ENCODE data around the gene MIER3.
"Not testable (repeated sequence)": the region's sequence is repeated elsewhere in the genome, so short reads cannot be mapped to it uniquely, and the experiment has no call there.

The MIER3 gene

DNA sequence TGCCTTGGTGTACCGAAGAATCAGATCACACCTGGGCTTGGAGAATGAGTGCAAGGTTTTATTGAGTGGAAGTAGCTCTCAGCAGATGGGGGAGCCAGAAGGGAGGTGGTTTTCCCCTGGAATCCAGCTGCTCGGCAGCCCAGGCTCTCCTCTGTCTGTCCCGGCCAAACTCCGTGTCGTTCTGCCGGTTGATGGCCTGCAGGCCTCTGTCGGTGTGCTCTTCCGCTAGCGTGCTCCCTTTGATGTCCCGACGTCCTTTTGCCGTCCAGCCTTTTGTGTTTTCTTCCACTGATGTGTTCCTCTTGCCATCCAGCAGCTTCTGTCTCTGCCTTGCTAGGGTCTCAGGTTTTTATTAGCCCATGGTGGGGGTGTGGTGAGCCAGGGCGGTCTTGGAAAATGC lies 28.0 kb upstream of the MIER3 start:
- Histone ChIP-seq H3K4me3 (ENCODE audit: low read length) (no peak overlapping the region), H3K36me3 (ENCODE audit: insufficient read depth, low read depth, low read length) (no peaks in the 10 kb centered on the region), H3K27ac (ENCODE audit: low read length) (no peak overlapping the region), H3K9ac (ENCODE audit: low read depth, low read length) (no peak overlapping the region), H3K9me3 (ENCODE audit: insufficient read depth, low read depth, low read length) (no peaks in the 10 kb centered on the region), H3K4me1 (ENCODE audit: insufficient read depth, low read length) (no peaks in the 10 kb centered on the region), H3K27me3 (ENCODE audit: insufficient read depth, low read length) (no peaks in the 10 kb centered on the region)

GRCh38 chr5:56979526-56979925 lies 27.6 kb upstream of the MIER3 start:
- H3K9ac ChIP-seq (ENCODE audit: low read depth, low read length); H3K36me3 ChIP-seq (ENCODE audit: insufficient read depth, low read depth, low read length); H3K4me1 ChIP-seq (ENCODE audit: insufficient read depth, low read length); H3K27me3 ChIP-seq (ENCODE audit: insufficient read depth, low read length); H3K4me3 ChIP-seq (ENCODE audit: low read length); H3K9me3 ChIP-seq (ENCODE audit: insufficient read depth, low read depth, low read length); H3K27ac ChIP-seq (ENCODE audit: low read length): not testable (repeated sequence)

- no peaks in the 10 kb centered on the region for H3K27me3 ChIP-seq (ENCODE audit: insufficient read depth, low read length)
- H3K36me3 ChIP-seq (ENCODE audit: insufficient read depth, low read depth, low read length), result no peaks in the 10 kb centered on the region
- no peak overlapping the region for H3K9ac ChIP-seq (ENCODE audit: low read depth, low read length)
- H3K9me3 ChIP-seq (ENCODE audit: insufficient read depth, low read depth, low read length), result no peaks in the 10 kb centered on the region
- H3K27ac ChIP-seq (ENCODE audit: low read length), result no peak overlapping the region
- no peaks in the 10 kb centered on the region for H3K4me1 ChIP-seq (ENCODE audit: insufficient read depth, low read length)
- H3K4me3 ChIP-seq (ENCODE audit: low read length), result no peak overlapping the region
Observed at GRCh38 chr5:56977822-56978221, 25.9 kb upstream of the MIER3 start.

DNA sequence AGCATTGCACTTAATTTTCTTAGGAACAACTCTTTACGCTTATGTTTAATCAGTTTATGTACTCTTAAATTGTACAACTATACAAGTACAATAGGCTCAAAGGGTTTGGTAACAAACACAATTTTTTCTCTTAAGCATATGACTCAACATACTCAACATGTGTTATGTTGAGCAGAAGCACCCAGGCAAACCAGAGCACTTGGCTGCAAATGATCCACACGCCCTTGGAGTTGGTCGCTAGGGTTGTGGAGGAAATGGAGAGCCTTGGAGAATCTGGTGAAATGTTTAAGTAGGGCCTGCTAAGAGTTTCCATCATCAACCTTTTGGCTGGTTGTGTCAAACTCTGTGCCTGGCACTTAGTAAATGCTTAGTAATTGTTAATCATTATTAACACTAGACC lies 25.1 kb upstream of the MIER3 start:
- Histone ChIP-seq H3K4me3 (ENCODE audit: low read length) (no peak overlapping the region), H3K27ac (ENCODE audit: low read length) (no peak overlapping the region), H3K9me3 (ENCODE audit: insufficient read depth, low read depth, low read length) (no peaks in the 10 kb centered on the region), H3K9ac (ENCODE audit: low read depth, low read length) (no peak overlapping the region), H3K4me1 (ENCODE audit: insufficient read depth, low read length) (no peaks in the 10 kb centered on the region), H3K36me3 (ENCODE audit: insufficient read depth, low read depth, low read length) (no peaks in the 10 kb centered on the region), H3K27me3 (ENCODE audit: insufficient read depth, low read length) (no peaks in the 10 kb centered on the region)

GRCh38 chr5:56974241-56974640 lies 22.3 kb upstream of the MIER3 start:
- H3K4me1 ChIP-seq (ENCODE audit: insufficient read depth, low read length), result no peaks in the 10 kb centered on the region
- no peak overlapping the region for H3K27ac ChIP-seq (ENCODE audit: low read length)
- no peaks in the 10 kb centered on the region for H3K36me3 ChIP-seq (ENCODE audit: insufficient read depth, low read depth, low read length)
- H3K9me3 ChIP-seq (ENCODE audit: insufficient read depth, low read depth, low read length), result no peaks in the 10 kb centered on the region
- no peak overlapping the region for H3K4me3 ChIP-seq (ENCODE audit: low read length)
- H3K27me3 ChIP-seq (ENCODE audit: insufficient read depth, low read length), result no peaks in the 10 kb centered on the region
- no peak overlapping the region for H3K9ac ChIP-seq (ENCODE audit: low read depth, low read length)

GRCh38 chr5:56973473-56973872 lies 21.6 kb upstream of the MIER3 start:
- Histone ChIP-seq H3K36me3 (ENCODE audit: insufficient read depth, low read depth, low read length) (no peaks in the 10 kb centered on the region), H3K27ac (ENCODE audit: low read length) (no peak overlapping the region), H3K27me3 (ENCODE audit: insufficient read depth, low read length) (no peaks in the 10 kb centered on the region), H3K9me3 (ENCODE audit: insufficient read depth, low read depth, low read length) (no peaks in the 10 kb centered on the region), H3K9ac (ENCODE audit: low read depth, low read length) (no peak overlapping the region), H3K4me3 (ENCODE audit: low read length) (no peak overlapping the region), H3K4me1 (ENCODE audit: insufficient read depth, low read length) (no peaks in the 10 kb centered on the region)

DNA sequence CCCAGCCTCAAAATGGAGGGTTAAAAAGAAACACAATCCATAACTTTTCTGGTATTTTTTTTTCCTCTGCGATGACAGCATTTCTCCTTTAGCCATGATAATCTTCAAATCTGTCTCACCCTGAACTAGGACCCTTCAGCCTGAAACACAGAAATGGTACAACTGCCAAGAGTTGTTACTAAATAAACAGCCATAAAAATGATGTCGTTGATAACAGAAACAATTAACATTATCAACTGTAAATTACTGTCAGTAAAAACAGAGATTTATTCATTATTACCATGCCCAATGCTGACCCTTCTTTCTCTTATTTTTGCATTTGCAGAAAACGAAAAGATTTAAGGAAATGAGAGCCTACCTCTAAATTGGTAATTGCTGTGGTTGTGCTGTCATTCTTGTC lies 19.4 kb upstream of the MIER3 start:
- Histone ChIP-seq H3K9ac (ENCODE audit: low read depth, low read length) (no peak overlapping the region), H3K36me3 (ENCODE audit: insufficient read depth, low read depth, low read length) (no peaks in the 10 kb centered on the region), H3K9me3 (ENCODE audit: insufficient read depth, low read depth, low read length) (no peaks in the 10 kb centered on the region), H3K4me3 (ENCODE audit: low read length) (no peak overlapping the region), H3K4me1 (ENCODE audit: insufficient read depth, low read length) (no peaks in the 10 kb centered on the region), H3K27ac (ENCODE audit: low read length) (no peak overlapping the region), H3K27me3 (ENCODE audit: insufficient read depth, low read length) (no peaks in the 10 kb centered on the region)

DNA sequence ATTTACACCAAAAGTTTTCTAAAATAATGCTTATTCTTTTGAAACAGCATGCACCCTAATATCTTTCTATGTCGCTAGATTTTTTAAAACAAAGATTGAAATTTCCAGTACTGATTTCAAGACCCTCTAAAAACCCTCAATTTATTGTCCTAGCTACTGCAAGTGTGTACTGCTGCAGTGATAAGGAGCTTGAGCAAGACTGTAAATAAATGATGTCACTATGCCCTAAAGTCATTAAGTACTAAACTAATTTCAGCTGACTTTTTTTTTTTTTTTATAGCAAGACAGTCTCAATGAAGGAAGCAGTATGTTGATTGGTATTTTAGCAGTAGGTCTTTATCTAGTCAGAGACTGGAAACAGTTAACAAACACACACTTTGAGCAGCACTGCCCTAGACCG lies 12.2 kb upstream of the MIER3 start:
- no peaks in the 10 kb centered on the region for H3K36me3 ChIP-seq (ENCODE audit: insufficient read depth, low read depth, low read length)
- no peak overlapping the region for H3K4me3 ChIP-seq (ENCODE audit: low read length)
- H3K9me3 ChIP-seq (ENCODE audit: insufficient read depth, low read depth, low read length), result no peaks in the 10 kb centered on the region
- no peaks in the 10 kb centered on the region for H3K27me3 ChIP-seq (ENCODE audit: insufficient read depth, low read length)
- H3K4me1 ChIP-seq (ENCODE audit: insufficient read depth, low read length), result no peaks in the 10 kb centered on the region
- H3K9ac ChIP-seq (ENCODE audit: low read depth, low read length), result no peak overlapping the region
- no peak overlapping the region for H3K27ac ChIP-seq (ENCODE audit: low read length)

DNA sequence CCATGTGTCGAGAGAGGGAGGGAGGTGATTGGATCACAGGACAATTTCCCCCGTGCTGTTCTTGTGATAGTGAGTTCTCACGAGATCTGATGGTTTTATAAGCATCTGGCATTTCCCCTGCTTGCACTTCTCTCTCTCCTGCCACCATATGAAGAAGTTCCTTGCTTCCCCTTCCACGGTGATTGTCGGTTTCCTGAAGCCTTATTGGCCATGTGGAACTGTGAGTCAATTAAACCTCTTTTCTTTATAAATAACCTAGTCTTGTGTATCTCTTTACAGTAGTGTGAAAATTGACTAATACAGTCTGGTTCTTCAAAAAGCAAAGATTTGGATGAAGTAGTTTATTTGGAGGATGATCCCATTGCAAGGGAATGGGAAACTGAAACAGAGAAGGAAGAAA lies 11.3 kb upstream of the MIER3 start:
- H3K27me3 ChIP-seq (ENCODE audit: insufficient read depth, low read length), result no peaks in the 10 kb centered on the region
- no peak overlapping the region for H3K27ac ChIP-seq (ENCODE audit: low read length)
- H3K4me1 ChIP-seq (ENCODE audit: insufficient read depth, low read length), result no peaks in the 10 kb centered on the region
- H3K36me3 ChIP-seq (ENCODE audit: insufficient read depth, low read depth, low read length), result no peaks in the 10 kb centered on the region
- H3K9ac ChIP-seq (ENCODE audit: low read depth, low read length), result no peak overlapping the region
- H3K9me3 ChIP-seq (ENCODE audit: insufficient read depth, low read depth, low read length), result no peaks in the 10 kb centered on the region
- H3K4me3 ChIP-seq (ENCODE audit: low read length), result no peak overlapping the region

DNA sequence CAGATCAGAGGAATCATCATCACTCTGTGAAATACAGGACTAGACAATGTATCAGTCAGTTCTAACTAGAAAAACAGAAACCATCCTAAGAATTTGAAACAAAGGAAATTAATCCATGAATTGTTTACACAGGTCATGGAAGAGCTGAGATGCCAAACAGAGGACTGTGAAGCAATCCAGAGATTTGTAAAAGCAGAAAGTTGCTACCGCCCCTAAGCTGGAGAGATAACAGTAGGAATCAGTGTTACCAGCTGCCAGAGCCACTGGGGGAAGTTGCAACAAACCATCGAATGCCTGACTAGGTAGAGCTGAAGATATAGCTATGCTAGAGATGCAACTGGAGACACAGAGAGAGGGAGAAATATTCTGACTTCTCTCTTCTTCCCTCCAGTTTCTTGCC lies 10.4 kb upstream of the MIER3 start:
- no peak overlapping the region for H3K27ac ChIP-seq (ENCODE audit: low read length)
- H3K4me3 ChIP-seq (ENCODE audit: low read length), result no peak overlapping the region
- H3K9me3 ChIP-seq (ENCODE audit: insufficient read depth, low read depth, low read length), result no peaks in the 10 kb centered on the region
- no peak overlapping the region for H3K9ac ChIP-seq (ENCODE audit: low read depth, low read length)
- 0 out of 2 replicates have a peak, but pooled peaks cover 4% of the 10 kb centered on the region for H3K4me1 ChIP-seq (ENCODE audit: insufficient read depth, low read length)
- no peaks in the 10 kb centered on the region for H3K27me3 ChIP-seq (ENCODE audit: insufficient read depth, low read length)
- no peaks in the 10 kb centered on the region for H3K36me3 ChIP-seq (ENCODE audit: insufficient read depth, low read depth, low read length)

GRCh38 chr5:56961746-56962145 lies 9.8 kb upstream of the MIER3 start:
- 0 out of 2 replicates have a peak, but pooled peaks cover 4% of the 10 kb centered on the region for H3K4me1 ChIP-seq (ENCODE audit: insufficient read depth, low read length)
- H3K9me3 ChIP-seq (ENCODE audit: insufficient read depth, low read depth, low read length), result no peaks in the 10 kb centered on the region
- H3K9ac ChIP-seq (ENCODE audit: low read depth, low read length), result no peak overlapping the region
- H3K27ac ChIP-seq (ENCODE audit: low read length), result no peak overlapping the region
- no peaks in the 10 kb centered on the region for H3K36me3 ChIP-seq (ENCODE audit: insufficient read depth, low read depth, low read length)
- H3K4me3 ChIP-seq (ENCODE audit: low read length), result no peak overlapping the region
- H3K27me3 ChIP-seq (ENCODE audit: insufficient read depth, low read length), result no peaks in the 10 kb centered on the region

DNA sequence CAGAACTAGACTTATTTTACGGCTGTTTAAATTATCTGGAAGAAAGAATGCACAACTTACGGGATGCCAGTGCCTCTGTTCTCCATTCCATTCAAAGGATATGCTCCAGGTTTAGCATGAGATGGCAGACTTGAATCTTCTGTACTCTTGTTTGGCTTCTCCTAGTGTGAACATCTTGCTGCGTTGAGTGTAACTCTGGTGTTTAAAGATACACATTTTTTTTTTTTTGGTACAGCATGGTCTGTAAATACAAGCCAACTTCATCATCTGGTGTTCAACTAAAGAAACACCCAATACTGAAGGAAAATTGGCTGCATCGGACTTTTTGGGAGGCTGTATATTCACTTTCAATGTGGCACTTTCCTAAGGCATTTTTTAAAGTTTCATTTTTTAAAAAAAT lies 7.4 kb upstream of the MIER3 start:
- H3K36me3 ChIP-seq (ENCODE audit: insufficient read depth, low read depth, low read length), result no peaks in the 10 kb centered on the region
- H3K9me3 ChIP-seq (ENCODE audit: insufficient read depth, low read depth, low read length), result no peaks in the 10 kb centered on the region
- no peak overlapping the region for H3K4me3 ChIP-seq (ENCODE audit: low read length)
- no peak overlapping the region for H3K9ac ChIP-seq (ENCODE audit: low read depth, low read length)
- no peaks in the 10 kb centered on the region for H3K27me3 ChIP-seq (ENCODE audit: insufficient read depth, low read length)
- 0 out of 2 replicates have a peak, but pooled peaks cover 4% of the 10 kb centered on the region for H3K4me1 ChIP-seq (ENCODE audit: insufficient read depth, low read length)
- no peak overlapping the region for H3K27ac ChIP-seq (ENCODE audit: low read length)

- Histone ChIP-seq H3K9ac (ENCODE audit: low read depth, low read length) (no peak overlapping the region), H3K27ac (ENCODE audit: low read length) (no peak overlapping the region), H3K36me3 (ENCODE audit: insufficient read depth, low read depth, low read length) (no peaks in the 10 kb centered on the region), H3K9me3 (ENCODE audit: insufficient read depth, low read depth, low read length) (no peaks in the 10 kb centered on the region), H3K27me3 (ENCODE audit: insufficient read depth, low read length) (peaks cover 6% of the 10 kb centered on the region), H3K4me1 (ENCODE audit: insufficient read depth, low read length) (0 out of 2 replicates have a peak, but pooled peaks cover 4% of the 10 kb centered on the region), H3K4me3 (ENCODE audit: low read length) (no peak overlapping the region)
Observed at GRCh38 chr5:56958595-56958994, 6.7 kb upstream of the MIER3 start.

Measured in iPS-20b (cell line).